ENCODE data around the gene RIMS4.
A peak's percentile ranks its signal among the peaks of the same experiment; 100 is the strongest.

RIMS4 gene

DNA sequence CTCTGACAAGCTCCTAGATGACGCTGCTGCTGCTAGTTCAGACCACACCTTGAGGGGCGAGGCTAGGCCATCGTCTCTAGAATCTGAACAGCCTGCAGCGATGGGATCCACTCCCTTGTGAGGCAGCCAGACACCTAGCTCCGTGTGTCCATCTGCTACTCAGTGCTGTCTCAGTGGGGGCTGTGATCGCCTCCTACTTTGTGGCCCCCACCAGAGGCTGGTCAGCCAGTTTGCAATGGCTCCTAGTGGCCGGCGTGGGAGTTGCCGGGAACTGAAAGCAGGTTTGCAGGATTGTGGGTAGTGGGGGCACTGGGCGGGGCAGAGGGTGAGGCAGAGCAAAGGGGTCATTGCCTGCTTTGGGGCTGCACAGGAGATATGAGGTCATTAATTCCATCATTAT is 92.4 kb downstream of the RIMS4 start:
- DNase-seq: no peak

DNA sequence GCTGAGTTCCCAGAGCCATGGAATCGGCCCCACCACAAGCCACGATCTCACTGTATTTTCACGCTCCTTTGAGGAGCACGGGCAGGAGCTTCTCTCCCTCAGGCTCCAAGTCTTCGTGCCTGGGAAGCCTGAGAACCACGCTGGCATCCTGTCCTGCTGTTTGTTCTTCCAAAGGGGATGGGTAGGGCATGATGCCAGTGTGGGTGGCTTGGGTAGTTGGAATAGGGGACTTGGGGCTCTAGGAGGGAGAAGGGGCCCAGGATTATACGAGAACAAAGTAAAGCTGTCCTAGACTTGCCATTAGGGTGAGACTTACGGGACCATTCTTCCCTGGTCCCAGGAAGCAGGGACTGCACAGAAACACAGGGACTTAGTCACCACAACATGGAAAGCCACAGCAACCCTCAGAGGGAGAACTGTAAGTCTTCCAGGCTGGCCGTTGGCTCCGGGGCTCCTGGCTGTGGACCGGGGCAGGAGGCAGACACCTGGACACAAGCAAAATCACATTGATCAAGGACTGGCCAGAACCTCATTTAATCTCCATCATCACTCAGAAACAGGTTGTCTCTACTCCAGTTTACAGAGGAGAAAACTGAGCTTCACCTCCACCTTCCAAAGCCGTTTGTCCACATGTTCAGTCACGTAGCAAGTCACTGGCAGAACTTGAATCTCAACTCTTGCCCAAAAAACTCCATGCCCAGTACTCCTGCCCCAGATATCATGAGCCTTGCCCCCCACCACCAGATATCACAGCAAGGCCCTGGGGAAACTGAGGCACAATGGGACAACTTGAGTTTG is 93.8 kb downstream of the RIMS4 start:
- no peak for DNase-seq

DNA sequence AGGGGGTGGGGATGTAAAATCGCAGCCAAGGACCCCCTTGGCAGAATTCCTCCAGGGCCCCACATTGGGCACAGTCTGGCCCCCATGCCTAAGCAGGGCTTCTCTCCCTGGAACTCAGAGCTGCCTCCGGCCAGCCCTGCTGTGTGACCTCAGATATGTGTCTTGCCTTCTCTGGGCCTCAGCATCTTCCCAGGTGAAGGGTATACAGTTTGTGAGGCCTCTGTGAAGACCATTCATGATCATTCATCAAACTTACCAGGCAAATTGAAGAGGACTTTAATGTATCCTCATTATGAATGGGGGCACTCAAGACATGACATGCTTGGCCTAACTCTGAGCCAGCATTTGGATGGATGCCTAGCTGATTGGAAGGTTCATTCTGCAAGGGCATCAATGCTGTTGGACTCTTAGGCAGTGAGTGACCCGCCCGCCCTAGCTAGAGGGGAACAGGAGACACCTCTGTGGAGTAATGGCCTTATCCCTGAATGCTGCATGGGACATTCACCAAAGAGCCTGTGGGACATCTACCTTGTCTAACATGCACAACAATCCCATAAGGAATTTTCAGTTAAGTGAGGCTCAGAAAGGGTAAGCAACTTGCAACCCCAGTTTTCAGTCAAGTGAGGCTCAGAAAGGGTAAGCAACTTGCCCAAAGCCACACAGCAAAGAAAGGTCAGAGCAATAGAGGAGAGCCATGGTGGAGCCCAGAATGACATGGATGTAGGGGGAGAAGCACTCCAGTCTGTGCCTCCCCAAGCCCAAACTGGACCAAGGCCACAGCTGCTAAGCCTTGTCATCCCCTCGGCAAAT is 94.6 kb downstream of the RIMS4 start:
- no peak for DNase-seq

DNA sequence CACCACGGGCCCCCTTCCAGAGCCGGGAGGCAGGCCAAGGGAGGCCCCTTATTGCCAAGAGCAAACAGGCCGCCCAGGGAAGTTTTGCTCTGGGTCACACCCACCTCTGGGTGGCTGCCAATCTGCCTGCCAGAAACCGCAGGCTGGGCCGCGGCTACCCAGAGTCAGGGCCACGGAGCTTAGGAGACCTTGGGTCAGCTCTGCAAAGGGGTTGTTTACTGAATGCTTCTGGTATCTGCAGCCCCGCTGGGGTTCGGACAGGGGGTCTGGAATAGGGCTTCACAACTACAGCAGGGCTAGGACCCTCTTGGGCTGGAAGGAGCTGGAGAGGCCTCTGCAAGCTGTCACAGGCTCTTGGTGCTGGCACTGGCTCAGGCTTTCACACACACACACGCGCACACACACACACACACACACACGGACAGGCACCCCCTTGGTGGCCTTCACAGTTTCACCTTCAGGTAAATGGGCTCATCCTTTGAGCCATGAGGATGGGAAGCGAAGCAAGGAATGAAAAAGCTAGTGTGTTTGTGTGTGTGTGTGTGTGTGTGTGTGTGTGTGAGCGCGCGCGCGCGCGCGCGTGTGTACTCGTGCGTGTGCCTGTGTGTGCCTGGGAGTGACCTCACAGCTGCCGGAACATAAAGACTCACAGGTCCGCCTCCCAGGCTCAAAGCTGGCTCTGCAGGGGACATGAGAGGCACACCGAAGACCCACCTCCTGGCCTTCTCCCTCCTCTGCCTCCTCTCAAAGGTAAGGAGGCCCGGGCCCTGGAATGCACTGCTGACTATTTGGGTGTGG is 95.4 kb downstream of the RIMS4 start, which contains the start of gene CCN5:
TSS of gene CCN5 (plus strand) at position 669 of the 798 bp plus-strand sequence. CDS start at position 691, 22 bp downstream.
- peak; percentile 39 to 44 for DNase-seq

DNA sequence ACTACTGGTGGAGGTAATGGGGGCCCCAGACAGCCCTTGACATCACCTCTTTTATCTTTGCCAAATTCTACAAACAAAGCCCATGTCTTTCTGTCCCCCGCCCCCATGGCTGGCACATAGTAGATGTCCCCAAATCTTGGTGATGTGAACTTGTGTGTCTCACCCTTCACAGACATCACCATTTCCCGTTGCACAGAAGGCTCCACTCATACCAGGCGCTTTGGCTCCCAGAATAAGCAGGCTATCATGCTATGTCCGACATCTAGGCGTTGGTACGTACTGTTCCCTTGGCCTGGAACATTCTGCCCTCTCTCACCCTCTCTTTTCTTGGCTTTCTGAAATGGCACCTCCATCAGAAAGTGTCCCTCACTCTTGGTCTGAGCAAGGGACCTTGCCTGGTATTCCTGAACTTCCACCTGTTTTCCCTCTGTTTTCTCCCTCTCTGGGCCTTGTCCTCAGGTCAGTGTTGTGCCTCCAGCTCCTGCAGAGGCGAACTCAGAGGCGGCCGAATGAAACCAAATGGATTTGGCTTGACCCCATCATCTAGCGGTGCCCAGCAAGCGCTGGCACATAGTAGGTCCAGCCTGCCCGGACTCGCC is 96.1 kb downstream of the RIMS4 start:
- no peak for DNase-seq

DNA sequence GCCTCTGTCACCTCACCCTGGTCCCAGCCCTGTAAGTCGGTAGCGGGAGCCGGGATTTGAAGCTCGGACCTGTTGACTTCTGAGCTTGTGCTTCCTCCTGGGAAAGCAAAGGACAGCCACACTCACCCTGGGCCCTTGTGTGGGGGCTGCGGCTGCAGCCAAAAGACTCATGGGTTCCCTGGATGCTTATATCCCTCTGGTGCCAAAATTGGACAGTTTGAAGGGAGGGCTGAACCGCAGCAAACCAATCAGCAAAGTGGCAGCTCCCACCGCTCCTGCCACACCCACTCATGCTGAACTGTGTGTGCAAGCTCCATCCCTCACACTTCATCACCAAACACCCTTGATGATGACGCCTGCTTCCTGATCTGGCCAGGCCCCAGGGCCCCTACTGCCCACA is 99.1 kb downstream of the RIMS4 start:
- DNase-seq: no peak

DNA sequence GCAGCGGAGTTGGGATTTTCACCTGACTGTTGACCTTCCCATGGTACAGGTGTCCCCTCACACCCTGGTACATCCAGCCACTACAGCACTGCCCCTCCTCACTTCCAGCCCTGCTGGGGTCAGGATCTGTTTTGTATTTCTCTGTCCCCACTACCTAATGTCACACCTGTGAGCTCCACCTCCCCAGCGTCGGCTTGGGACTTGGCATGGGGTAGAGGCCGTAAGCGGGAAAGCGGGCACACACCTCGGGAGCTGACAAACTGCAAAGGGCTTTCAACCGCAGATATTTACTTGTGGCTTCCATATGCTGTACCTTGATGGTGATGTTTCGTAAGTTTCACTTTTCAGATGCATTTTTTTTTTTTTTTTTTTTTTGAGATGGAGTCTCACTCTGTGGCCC is 100.5 kb downstream of the RIMS4 start:
- DNase-seq: no peak

DNA sequence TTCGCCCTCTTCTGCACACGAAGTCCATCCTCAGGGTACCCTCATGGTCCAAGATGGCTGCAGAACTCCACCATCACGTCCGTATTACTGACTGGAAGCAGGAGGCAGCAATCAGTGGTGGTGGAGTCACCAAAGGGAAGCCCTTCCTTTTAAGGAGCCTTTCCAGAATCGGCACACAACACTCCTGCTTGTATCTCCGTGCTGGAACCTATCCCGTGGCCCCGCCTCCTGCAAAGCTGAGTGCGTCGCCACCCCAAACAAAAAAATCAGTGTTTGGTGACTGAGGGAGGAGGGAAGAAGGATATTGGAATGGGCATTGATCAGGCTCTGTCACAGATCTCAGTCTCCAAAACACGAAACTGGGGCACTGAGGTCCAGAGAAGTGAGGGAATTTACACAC is 101.0 kb downstream of the RIMS4 start:
- no peak for DNase-seq

DNA sequence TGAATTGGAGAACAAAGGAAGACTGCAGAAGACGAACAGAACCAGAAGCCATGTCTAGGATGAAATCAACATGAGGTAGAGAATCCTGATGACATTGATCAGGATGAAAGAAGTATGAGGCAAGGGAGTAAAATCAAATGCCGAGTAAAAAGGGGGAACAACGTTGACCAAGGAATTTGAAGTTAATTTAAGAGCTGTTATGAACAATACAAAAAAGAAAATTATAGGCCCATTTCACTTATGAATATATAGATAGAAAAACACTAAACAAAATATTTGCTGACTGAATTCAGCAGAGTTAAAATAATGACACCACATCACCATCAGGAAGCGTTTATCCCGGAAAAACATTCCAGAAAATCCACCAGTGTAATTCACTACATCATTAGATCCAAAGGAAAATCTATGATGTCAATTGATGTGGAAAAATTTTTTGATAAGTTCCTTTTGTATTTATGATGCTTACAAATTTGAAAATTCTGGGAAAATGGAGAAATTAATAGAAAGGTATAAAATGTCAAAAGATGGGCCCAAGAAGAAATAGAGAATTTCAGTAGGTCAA is 103.2 kb downstream of the RIMS4 start:
- DNase-seq: no peak

DNA sequence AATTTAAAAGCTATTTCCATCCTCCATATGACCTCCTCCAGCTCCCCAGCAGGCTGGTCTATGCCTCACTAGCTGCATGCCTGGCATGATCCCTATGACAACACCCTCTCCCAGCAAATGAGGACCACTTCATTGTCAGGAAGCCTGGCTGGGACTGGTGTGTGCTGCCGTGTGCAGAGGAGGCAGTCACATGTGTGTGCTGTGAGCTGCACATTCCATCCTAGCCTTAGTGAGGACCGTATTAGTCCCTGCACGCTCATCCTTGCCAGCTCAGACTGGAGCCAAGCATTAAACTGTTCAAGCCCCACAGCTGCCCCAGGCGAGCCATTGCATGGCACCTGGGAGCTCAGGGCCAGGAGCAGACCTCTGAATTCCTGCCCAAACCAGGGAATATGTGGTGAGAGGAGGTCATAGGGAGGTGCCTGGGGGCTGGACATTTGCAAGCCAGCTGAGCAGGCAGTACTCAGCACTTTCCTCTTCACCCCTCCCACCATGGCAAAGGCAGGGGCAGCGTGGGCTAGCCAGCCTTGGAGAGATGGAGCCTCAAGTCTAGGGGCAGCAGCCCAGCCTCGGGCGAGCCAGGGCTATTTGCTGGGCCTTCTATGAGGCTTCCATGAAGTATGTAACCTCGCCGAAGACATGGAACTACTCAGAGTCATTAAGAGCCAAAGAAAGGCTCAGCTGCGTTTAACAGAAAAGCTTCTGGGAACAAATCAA is 103.9 kb downstream of the RIMS4 start:
- no peak for DNase-seq

DNA sequence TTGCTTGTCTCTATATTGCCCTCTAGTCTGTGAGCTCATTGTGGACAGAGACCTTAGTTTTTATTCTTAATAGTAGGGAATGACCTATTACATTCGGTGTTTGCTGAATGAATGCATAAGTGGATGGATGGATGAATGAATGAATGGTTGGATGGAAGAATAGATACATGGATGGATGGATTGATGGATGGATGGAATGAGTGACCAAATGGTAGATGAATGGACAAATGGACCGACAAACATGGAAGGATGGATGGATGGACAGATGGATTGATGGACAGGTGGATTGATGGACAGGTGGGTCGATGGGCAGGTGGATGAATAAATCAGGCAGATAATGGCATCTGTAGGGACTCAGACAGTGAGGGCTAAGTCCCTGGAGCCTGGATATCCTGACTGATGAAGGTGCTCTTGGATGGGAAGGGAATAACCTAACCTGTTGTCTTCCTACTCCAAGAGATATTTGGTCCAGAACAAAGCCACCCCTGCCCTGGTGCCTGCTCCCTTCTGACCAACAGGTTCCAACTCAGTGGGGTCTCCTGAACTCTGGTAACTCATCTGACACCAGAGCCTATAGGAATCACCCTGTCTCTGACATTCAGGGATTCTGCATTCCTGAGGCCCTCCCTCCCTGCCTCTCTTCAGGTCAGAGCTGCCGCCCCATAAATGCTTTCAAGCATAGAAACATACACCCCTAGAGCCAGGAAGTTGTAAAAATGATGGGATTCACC is 104.8 kb downstream of the RIMS4 start:
- no peak for DNase-seq

DNA sequence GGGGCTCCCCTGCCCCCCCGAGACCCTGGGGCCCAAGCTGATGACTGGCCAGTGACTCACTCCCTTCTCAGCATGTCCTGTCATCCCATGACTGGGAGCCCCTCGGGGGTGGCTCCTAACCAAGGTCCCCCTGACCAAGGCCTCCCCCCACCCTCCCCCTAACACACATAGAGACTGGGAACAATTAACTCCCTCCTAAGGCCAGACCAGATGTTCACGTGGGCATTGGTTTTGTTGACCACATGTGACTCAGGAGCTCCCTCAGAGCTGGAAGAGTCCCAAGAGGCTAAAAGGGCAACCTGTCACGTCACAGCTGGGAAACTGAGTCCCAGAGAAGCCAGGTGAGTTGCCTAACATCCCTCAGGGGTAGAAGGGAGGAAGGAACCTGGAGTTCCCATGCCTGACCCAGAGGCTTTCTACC is 105.8 kb downstream of the RIMS4 start:
- DNase-seq: no peak

DNA sequence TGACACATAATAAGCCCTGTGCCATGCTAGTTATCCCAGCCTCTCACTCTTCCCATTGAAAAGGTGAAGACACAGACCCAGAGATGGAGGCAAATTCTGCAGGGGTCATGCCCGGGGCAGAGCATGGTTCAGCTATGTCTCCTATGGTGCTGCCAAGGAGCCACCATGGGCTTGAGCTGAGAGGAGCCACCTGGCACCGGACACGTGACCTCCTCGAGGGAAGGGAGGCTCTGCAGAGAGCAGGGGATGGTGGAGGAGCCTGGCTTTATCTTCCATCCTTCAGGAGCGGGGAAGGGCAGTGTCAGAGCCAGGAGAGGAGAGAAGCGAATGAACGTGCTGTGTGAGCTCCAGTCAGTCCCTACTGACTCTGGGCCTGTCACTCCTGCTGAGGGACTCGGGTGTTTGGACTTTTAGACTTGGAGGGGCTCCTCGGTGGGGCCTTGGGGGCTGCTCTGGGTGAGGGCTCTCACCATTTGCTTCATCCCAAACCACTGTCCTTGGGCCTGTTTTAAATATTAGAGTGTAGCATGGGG is 106.3 kb downstream of the RIMS4 start:
- DNase-seq: no peak

DNA sequence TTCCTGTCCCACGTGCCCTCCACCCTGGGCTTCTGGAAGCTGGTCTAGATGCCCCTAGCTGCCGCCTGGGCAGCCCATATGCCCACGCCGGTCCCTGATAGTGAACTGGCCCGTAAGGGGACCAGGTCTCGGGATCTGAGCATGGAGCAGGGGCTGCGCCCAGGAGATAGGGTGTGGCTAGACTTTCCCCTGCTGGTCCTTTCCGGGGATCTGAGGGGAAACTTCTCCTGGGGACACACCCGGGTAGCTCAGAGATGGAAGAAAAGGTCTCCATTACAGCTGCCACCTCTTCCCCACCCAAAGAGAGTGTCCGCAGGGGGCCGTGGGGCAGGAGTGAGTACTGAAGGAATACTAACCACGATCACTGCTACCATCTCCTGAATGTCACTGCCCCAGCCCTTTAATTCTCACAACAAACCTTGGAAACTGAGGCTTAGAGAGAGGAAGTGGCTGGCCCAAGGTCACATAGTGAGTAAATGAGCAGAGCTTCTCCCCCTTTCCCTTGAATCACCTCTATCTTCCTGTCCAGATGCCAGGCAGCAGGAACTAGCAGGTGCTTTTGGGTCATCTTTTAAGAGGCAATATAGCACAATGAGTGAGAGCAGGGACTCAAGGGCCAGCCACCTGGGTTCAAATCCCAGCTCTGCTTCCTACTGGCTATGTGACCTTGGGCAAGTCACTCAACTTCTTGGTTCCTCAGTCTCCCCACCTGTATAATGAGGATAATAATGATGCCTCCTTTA is 107.0 kb downstream of the RIMS4 start:
- no peak for DNase-seq

DNA sequence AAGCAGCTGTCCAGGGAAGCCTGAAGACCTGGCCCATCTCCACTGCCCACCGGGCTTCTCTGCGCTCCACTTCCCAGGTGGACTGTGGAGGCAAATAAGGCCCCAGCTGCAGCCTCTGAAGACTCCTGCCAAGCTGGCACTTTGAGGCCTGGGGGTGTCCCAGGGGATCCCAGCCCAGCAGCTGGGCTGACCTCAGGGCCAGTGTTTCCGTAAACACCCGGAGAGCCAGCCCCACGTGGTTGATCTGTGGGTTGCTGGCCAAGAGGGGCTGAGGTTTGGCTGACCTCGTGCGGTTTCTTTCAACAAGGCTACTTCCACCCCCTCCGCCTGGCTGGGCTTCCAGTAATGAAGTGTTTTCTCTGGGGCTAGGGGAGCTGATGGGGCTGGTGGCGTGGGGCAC is 107.6 kb downstream of the RIMS4 start:
- DNase-seq: peak; percentile 31 to 60

DNA sequence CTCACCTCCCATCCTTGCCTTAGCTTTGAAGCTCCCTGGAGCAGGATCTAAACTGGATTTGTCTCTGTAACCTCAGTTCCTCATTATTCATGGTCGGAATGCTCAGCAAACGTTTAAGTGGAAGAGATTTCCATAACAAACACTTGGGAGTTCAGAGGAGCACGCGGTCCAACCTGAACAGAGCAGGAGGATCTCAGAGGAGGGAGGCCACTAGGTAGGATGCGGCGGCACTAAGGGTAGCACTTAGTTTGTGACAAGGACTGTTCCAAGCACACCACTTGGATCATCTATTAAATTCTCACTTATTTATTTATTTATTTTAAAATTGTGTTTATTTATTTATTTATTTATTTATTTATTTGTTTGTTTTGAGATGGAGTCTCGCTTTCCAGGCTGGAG is 108.5 kb downstream of the RIMS4 start:
- DNase-seq: no peak
